DMS79 (cell line): ENCODE data around the gene SYNE2.
A peak's percentile ranks its signal among the peaks of the same experiment; 100 is the strongest.
"Not testable (repeated sequence)": the region's sequence is repeated elsewhere in the genome, so short reads cannot be mapped to it uniquely, and the experiment has no call there.

Source experiments
- DNase-seq: peaks from one replicate; lab custom pipeline; 2025; lab: John Stamatoyannopoulos, UW

The SYNE2 gene

DNA sequence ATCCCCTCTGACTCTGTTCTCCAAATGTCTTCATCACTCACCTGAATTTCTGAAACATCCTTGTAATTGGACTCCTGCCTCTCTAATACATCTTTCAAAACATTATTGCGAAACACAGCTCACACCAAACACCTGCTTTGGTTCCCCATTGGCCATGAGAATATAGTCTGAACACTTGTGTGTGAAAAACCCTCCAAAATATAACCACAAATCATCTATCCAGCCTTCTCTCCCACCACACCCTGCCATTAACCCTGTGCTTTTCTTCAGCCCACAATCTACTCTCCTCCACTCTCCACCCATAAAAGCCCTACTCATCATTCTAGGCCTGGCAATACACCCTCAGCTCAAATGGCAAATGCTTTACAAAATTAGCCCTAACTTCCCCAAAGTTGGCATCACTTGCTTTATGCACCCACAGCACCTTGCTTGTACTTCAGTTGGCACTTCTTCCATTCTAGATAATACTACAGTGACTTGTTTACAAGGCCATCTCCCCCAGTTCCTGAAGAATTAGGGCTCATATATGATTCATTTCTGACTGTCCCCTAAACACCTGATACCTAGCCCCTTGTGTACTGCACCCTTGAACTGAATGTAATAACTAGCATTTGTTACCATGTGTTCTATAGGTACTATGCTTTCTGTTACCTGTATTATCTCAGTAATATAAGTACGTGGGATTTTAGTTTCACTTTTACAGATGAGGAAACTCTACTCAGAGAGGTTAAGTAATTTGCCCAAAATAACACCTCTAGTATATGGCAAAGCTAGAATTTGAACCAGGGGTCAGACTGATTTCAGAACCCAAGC, 17.3 kb downstream of the SYNE2 start:
- peak; percentile 87 for DNase-seq

DNA sequence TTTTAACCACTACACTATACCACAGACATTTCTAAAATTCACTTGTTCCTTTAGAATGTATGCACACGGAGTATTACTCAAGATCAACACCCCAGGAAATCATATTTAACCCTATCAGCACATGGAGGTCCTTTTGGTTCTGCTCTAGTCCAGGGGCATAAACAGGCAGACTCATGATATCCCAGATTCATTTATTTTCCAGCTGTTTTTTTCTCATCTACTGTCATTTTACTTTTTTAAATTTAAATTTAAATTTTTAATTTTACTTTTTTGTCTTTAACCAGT, 17.9 kb downstream of the SYNE2 start:
- DNase-seq = not testable (repeated sequence)

DNA sequence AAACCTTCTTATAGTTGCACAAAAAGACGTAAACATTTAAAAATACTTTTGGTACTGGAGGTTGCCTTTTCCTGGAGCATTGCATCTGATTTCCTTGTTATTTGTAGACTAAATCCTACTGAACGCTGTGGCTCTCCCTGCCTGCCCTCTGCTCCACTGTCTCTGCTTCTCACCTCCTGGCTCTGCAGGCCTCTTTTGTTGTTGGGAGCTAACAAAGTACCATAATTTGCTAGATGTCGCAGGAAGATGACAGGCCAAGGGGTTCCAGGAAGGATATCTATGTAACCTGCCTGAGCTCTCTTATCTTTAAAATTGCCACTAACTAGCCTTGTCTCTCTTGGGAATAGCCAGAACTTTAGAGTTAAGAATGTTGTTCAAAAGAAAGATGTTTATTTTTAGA, 21.4 kb downstream of the SYNE2 start:
- DNase-seq = no peak

DNA sequence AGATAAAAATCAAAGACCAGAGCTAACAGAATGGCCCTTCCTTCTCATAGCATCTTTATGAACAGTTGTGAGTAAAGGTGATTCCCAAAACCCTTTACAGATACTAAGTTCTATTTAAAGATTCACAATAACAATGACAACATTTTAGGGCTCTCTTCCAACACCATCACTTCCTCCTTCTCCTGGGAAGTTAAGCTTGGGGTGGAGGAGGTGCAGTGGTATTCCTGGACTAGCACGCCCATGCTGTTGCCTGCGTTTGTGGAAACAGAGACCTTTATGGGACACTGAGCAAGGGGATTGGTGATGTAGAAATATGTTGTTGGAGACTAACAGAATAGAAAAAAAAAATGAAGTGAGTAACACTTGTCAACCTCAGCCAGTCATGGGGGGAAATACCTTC, 22.5 kb downstream of the SYNE2 start:
- no peak for DNase-seq

DNA sequence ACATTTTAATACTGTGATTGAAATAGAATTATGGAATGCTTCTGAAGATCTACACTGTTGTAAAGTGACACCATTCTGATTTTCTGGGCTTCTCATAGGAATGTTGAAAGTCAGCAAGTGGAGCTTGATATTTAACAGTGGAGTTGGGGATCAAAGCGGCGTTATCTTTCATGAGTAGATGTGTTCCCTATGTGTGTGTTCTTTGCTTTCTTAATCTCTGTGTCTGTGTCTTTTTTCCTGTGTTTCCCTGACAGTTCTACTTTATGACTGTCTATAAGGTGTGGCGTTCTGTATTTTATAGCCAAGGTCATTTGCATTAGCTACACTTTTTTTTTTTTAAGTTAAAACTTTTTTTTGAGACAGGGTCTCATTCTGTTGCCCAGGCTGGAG, 24.7 kb downstream of the SYNE2 start:
- DNase-seq = no peak

DNA sequence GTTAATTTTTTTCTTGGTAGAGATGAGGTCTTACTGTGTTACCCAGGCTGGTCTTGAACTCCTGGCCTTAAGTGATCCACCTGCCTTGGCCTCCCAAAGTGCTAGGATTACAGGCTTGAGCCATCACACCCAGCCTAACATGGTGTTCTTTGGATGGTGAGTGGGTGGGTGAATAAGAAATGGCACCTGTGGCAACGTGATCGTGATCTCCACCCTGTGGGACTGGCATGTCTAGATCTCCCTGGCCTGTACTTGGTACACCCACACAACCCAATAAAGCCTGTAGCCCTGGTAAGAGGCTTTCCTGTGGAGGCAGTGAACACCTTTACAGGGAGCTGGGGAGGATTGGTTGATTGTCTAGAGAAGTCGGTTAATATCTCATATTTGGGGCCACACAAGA, 25.2 kb downstream of the SYNE2 start:
- no peak for DNase-seq

DNA sequence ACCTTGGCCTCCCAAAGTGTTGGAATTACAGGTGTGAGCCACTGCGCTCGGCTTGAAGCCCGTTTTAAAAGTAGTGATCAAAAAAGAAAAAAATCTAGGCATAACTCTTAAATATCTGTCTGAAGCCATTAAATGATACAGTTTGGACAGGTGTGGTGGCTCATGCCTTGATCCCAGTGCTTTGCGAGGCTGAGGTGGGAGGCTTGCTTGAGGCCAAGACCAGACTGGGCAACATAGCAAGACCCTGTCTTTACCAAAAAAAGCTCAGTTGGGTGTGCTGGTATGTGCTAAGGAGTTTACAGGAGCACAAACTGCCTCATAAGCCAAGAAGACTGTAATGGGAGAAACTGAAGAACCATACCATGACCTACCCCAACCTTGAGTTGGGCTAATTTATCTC, 26.0 kb downstream of the SYNE2 start:
- DNase-seq = no peak

DNA sequence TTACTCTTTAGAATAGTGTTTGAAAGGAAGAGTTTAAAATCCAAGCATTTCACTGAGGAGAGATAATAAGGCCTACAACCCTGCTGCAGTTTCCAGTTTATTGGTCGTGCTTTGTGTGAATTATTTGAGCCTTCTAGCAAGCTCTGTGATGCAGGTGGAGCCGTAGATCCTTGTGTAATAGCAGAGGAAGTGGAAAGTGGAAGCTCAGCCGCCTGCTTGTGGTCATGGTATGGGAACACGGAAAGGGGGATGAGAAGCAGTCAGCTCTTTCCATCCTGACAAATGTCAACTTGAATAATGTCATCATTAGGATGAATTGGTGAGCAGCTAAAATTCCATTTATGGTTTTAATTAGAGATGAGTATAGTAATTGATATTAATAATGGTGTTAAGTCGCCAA, 29.1 kb downstream of the SYNE2 start:
- no peak for DNase-seq

DNA sequence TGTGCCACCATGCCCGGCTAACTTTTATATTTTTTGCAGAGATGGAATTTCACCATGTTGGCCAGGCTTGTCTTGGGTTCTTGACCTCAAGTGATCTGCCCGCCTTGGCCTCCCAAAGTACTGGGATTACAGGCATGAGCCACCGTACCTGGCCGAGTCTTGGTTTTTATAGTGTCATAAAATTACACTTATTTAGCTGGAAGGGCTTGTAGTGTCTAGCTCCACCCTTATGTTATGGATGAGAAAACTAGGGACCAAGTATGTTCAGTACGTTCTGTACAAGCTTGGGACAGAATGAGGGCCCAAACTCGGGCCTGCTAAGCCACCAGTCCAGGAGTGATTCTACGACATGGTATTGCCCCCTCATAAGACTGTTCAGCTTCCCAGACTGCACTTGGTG, 35.1 kb downstream of the SYNE2 start:
- no peak for DNase-seq

DNA sequence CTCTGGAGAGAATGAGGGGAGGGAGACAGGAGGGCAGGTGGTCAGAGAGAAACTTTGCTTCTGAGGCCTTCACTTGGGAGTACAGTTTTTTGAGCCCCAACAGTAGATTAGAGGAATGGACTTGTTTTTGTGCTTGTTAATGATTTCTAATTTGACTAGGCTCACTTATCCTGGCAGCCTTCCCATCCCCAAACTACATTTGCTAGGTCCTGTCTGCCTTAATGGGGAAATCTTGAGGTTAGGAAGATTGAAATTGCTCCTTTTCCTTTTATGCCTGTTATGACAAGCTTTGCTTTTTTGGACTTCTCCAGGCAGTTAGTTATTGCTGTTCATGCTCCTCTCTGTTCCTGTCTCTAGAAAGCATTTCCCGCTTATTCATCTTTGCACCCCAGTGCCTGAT, 37.7 kb downstream of the SYNE2 start:
- DNase-seq = no peak

DNA sequence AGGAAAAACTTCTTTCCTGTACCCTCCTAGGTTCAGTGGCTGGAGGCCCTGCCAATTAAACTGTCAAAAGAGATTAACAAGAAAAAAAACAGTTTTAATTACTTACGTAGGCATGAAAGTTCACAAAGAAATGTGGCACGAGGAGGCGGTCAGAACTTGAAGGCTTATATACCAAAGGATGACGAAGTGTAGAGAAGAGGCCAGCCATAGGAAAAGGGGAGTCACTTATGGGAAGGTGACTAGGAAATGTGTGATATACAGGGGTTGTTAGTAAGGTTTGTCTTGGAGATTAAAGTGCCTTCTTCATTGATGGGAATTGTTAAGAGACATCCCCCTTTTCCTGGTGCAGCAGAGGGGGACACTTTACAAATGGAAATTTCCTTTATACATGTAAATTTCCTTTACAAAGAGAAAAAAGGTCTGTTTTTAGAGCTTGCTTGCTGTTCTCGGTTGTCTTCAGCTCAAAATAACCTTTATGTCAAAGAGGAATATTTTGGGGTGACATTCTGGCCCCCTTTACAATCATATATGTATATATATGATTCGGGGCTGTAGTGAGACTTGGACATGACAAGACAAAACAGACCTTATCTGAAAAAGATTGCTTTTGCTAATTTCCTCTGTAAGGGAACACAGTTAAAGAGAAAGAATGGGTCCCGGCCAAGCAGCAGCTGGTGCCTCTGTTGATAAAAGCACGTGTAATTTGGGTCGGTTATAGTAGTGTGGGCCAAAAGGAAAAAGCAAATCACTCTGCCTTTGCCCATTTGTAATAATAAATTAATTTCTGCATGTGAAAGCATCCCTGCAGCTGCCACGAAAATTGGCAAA, 38.6 kb downstream of the SYNE2 start:
- no peak for DNase-seq

DNA sequence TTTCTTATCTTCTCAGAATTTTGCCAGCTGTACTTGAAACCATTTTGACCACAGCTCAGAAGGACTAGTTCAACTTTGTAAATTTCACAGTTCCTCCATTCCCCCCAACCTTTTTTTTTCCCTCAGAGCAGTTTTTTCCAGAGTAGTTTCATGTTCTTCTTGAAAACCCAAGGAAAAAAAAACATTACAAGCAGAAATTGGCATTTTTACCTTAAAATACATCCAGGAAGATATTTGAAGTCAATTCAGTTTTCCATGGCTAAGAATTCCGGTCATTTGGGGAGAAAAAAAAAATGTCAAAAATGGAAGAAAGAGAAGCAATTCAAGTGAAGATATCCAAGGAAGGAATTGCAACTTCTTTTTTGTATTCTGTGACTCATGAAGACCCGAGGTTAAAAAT, 39.5 kb downstream of the SYNE2 start:
- DNase-seq = no peak

DNA sequence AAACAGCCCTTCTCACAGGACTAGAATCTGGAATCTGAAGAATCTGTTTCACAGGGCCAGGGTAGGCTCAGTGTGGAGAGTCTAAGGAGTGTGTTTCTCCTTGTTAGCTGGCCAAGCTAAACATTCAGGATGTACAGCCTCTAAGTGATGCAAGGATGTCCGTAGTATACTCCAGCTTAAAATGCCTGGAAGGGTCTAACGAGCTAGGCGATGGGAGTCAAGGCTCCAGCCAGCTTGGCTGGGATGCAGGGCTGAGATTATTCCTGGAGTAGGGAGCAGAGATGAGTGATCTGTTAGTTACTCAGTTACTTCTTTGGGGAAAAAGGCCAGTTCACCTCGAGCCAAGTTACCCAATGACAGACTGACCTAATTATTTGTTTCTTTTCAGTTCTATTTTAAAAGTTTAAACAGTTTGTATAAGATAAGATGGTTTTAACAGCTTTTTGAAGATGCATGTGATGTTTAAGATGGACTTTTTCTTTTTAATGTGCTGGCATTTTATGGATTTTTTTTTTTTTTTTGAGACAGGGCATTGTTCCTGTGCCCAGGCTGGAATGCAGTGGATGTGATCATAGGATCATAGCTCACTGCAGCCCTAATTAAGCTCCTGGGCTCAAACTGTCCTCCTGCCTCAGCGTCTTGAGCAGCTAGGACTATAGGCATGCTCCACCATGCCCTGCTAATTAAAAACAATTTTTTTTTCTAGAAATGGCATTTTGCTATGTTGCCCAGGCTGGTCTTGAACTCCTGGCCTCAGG, 41.1 kb downstream of the SYNE2 start:
- no peak for DNase-seq

DNA sequence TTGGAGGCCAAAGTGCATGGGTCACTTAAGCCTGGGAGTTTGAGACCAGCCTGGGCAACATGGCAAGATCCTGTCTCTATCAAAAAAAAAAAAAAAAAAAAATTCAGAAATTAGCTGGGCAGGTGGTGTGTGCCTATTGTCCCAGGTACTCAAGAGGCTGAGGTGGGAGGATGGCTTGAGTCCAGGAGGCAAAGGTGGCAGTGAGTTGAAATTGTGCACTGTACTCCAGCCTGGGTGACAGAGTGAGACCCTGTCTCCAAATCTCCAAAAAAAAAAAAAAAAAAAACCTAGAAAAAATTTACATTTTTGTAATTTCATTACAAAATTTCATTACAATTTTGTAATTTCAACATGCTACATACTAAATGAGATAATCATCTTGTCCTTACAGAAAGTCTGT, 42.7 kb downstream of the SYNE2 start:
- DNase-seq = peak; percentile 54

DNA sequence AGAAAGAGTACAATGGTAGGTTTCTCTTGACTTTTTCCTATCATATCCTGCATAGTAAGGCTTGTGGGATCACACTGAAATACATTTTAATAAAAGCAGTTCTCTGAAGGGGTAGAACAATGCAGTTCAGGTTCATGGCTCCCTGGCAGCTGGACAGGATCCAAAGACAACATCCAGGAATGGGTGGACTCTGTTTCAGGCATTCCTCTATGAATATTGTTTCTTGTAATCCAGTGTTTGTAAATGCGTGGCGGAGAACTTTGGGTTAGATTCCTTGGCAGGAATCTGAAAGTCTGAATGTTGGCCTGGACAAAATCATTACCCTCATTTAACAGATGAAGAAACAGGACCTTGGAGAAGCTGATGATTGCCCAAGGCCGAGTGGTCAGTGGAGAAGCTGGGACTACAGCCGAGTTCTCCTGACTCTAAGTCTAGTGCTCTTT, 43.5 kb downstream of the SYNE2 start:
- peak; percentile 16 for DNase-seq

DNA sequence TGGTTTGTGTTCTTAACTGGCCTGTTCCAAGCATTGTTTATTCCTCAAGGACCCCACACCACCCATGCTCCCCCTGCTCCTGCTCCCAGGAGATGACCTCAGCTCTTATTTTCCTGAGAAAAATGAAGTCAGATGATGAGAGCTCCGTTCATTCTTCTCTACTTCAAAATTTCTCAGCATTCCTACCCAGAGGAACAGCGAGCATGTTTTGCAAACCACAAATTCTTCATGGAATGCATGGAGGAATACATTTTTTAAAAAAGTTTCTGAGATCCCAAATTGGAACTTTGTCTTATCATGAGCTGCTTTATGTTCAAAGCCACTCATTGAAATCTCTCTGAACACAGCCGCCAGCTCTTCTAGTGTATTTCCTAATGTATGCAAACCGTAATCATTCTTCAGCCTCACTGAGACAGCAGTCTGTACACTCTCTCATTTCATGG, 44.9 kb downstream of the SYNE2 start:
- DNase-seq = no peak

DNA sequence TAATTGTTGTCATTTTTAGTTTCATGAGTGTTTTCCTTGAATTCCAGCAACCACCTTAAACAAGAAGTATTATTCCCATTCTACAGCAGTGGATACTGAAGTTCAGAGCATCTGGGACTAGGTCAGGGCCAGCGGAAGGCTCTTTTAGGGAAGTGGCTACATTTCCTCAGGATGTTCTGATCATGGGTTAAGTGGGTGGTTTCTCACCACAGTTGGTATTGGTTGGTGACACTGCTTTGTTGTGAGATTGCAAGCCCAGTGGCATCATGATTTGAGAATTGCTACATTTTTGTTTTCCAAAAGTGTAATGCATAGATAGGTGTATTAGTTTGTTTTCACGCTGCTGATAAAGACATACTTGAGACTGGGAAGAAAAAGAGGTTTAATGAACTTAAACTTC, 47.1 kb downstream of the SYNE2 start:
- DNase-seq = no peak

DNA sequence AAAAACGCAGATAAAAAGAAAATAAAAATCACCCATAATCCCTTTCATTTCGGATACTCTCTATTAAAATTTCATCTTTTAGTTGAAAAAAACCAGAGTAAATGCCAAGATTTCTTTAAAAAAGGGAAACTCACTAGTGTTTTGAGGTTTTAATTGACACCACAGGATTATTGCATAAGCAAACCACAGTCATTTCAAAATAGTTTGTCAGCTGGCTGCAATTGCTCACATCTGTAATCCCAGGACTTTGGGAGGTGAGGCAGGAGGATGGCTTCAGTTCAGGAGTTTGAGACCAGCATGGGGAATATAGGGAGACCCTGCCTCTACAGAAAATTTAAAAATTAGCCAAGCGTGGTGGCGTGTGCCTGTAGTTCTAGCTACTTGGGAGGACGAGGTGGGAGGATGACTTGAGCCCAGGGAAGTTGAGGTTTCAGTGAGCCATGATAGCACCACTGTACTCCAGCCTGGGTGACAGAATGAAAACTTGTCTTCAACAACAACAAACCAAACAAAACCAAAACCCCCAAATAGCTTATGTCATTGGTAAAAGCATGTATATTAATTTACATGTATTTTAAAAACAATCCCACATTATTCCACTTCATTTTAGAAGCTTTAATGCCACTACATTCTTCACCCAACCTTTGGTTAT, 48.8 kb downstream of the SYNE2 start:
- DNase-seq = no peak

DNA sequence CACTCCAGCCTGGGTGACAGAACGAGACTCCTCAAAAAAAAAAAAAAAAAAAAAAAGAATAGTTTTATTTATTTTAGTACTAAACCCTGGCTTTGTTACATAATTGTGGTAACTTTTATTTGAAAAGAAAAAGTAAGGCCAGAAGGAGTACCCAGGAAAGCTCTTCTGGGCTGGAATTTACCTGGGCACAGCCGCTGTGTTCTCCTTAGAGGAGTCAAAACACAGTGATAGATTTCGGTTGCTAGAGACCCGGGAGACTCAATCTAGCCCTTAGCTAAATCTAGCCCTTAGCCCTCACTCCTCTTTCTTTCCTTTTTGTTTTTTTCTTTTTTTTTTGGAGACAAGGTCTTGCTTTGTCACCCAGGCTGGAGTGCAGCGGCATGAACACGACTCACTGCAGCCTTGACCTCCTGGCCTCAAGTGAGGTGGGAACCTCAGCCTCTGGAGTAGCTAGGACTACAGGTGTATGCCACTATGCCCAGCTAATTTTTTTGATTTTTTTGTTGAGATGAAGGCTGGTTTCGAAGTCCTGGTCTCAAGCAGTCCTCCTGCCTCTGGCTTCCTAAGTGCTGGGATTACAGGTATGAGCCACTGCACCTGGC, 49.7 kb downstream of the SYNE2 start:
- no peak for DNase-seq

DNA sequence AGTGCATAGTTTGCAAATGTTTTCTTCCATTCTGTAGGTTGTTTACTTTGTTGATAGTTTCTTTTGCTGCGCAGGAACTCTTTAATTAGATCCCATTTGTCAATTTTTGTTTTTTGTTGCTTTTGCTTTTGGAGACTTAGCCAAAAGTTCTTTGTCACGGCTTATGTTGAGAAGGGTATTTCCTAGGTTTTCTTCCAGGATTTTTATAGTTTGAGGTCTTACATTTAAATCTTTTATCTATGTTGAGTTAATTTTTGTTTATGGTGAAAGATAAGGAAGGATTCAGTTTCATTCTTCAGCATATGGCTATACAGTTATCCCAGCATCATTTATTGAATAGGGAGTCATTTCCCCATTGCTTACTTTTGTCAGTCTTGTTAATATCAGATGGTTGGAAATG, 51.9 kb downstream of the SYNE2 start:
- DNase-seq = no peak

DNA sequence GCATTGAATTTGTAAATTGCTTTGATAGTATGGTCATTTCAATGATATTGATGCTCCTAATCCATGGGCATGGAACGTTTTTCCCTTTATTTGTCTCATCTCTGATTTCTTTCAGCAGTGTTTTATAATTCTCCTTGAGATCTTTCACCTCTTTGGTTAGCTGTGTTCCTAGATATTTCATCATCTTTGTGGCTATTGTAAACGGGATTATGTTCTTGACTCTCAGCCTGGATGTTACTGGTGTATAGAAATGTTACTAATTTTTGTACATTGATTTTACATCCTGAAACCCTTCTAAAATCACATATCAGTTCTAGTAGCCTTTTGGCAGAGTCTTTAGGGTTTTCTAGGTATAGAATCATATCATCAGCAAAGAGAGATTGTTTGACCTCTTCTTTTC, 52.6 kb downstream of the SYNE2 start:
- no peak for DNase-seq
